H9 (cell line): ENCODE measurements around the gene IL13RA2. TPM values are rescaled to one million over a fixed set of nuclear protein-coding genes. Genes with fewer than 3 reads are reported as not detected.

Source experiments
- DNase-seq: peaks from one replicate; pipeline ENCODE4 v3.0.0-alpha.2; 2017
- H2AFZ ChIP-seq: one replicate; pipeline ENCODE4 v1.6.1; 2013; ENCODE audit warnings: mild to moderate bottlenecking, low read length, control low read depth, moderate library complexity
- H2AK5ac ChIP-seq: 2 replicates; pipeline ENCODE4 v1.6.1; 2013; ENCODE audit warnings: low read length, control low read depth, mixed read lengths; ENCODE audit not compliant: insufficient read length
- H2BK120ac ChIP-seq: one replicate; pipeline ENCODE4 v1.6.1; 2013; ENCODE audit warnings: low read depth, mild to moderate bottlenecking, low read length, control low read depth, inconsistent platforms; ENCODE audit not compliant: poor library complexity, severe bottlenecking
- H2BK12ac ChIP-seq: 2 replicates; pipeline ENCODE4 v1.6.1; 2013; ENCODE audit warnings: low read length, control low read depth, mixed read lengths, low read depth; ENCODE audit not compliant: insufficient read length
- H2BK15ac ChIP-seq: 2 replicates; pipeline ENCODE4 v1.6.1; 2013; ENCODE audit warnings: low read depth, low read length, control low read depth
- H2BK20ac ChIP-seq: one replicate; pipeline ENCODE4 v1.6.1; 2013; ENCODE audit warnings: low read depth, mild to moderate bottlenecking, low read length, control low read depth, inconsistent platforms; ENCODE audit not compliant: poor library complexity, severe bottlenecking
- H2BK5ac ChIP-seq: 2 replicates; pipeline ENCODE4 v1.6.1; 2013; ENCODE audit warnings: low read length, control low read depth, mixed read lengths; ENCODE audit not compliant: insufficient read length
- H3K14ac ChIP-seq: 2 replicates; pipeline ENCODE4 v1.6.1; 2013; ENCODE audit warnings: low read length, control low read depth; ENCODE audit not compliant: insufficient read depth
- H3K18ac ChIP-seq: 2 replicates; pipeline ENCODE4 v1.6.1; 2013; ENCODE audit warnings: low read depth, mild to moderate bottlenecking, mixed read lengths, low read length, control low read depth; ENCODE audit not compliant: insufficient read length
- H3K23ac ChIP-seq: 2 replicates; pipeline ENCODE4 v1.6.1; 2013; ENCODE audit warnings: low read length, control low read depth, mixed read lengths, low read depth; ENCODE audit not compliant: insufficient read length
- H3K23me2 ChIP-seq: 2 replicates; pipeline ENCODE4 v1.6.1; 2013; ENCODE audit warnings: low read depth, mild to moderate bottlenecking, mixed read lengths, low read length, control low read depth; ENCODE audit not compliant: insufficient read length, poor library complexity, severe bottlenecking
- H3K27ac ChIP-seq: 2 replicates; pipeline ENCODE4 v1.5.1; 2013; ENCODE audit warnings: low read length, control low read depth, mixed read lengths, low read depth; ENCODE audit not compliant: insufficient read length
- H3K27me3 ChIP-seq: 2 replicates; pipeline ENCODE4 v1.6.1; 2013; ENCODE audit warnings: low read length, control low read depth, inconsistent platforms; ENCODE audit not compliant: insufficient read depth
- H3K4ac ChIP-seq: 2 replicates; pipeline ENCODE4 v1.6.1; 2013; ENCODE audit warnings: low read depth, mild to moderate bottlenecking, control low read depth, inconsistent platforms, low read length, moderate library complexity
- H3K4me1 ChIP-seq: 2 replicates; pipeline ENCODE4 v1.6.1; 2013; ENCODE audit warnings: low read length, control low read depth, inconsistent platforms; ENCODE audit not compliant: insufficient read depth
- H3K4me2 ChIP-seq: 2 replicates; pipeline ENCODE4 v1.6.1; 2013; ENCODE audit warnings: low read length, control low read depth, mixed read lengths; ENCODE audit not compliant: insufficient read length, insufficient read depth
- H3K56ac ChIP-seq: 2 replicates; pipeline ENCODE4 v1.6.1; 2013; ENCODE audit warnings: low read depth, mild to moderate bottlenecking, mixed read lengths, low read length, control low read depth; ENCODE audit not compliant: insufficient read length
- H3K79me1 ChIP-seq: 2 replicates; pipeline ENCODE4 v1.6.1; 2013; ENCODE audit warnings: low read depth, mild to moderate bottlenecking, moderate library complexity, low read length, control low read depth, inconsistent platforms; ENCODE audit not compliant: insufficient read depth, poor library complexity, severe bottlenecking
- H3K79me2 ChIP-seq: 2 replicates; pipeline ENCODE4 v1.6.1; 2013; ENCODE audit warnings: low read length, control low read depth, inconsistent platforms; ENCODE audit not compliant: insufficient read depth
- H3K9ac ChIP-seq: 2 replicates; pipeline ENCODE4 v1.6.1; 2013; ENCODE audit warnings: low read length, control low read depth, mixed read lengths; ENCODE audit not compliant: insufficient read length; ENCODE audit errors: extremely low read depth
- H3K9me3 ChIP-seq: one replicate; pipeline ENCODE4 v1.6.1; 2013; ENCODE audit warnings: low read depth, low read length, inconsistent platforms; ENCODE audit not compliant: control insufficient read depth
- H3T11ph ChIP-seq: one replicate; pipeline ENCODE4 v1.6.1; 2013; ENCODE audit warnings: mild to moderate bottlenecking, low read length, control low read depth, inconsistent platforms
- H4K20me1 ChIP-seq: one replicate; pipeline ENCODE4 v1.6.1; 2013; ENCODE audit not compliant: control insufficient read depth, insufficient read length, insufficient read depth
- H4K5ac ChIP-seq: 2 replicates; pipeline ENCODE4 v1.6.1; 2013; ENCODE audit warnings: low read depth, mild to moderate bottlenecking, mixed read lengths, low read length, control low read depth; ENCODE audit not compliant: insufficient read length
- H4K8ac ChIP-seq: replicated peaks from 2 replicates; pipeline ENCODE4 v1.6.1; 2013; ENCODE audit warnings: low read length, control low read depth, mixed read lengths, low read depth; ENCODE audit not compliant: insufficient read length
- H4K91ac ChIP-seq: 2 replicates; pipeline ENCODE4 v1.6.1; 2013; ENCODE audit warnings: low read depth, mild to moderate bottlenecking, moderate library complexity, mixed read lengths, low read length, control low read depth; ENCODE audit not compliant: insufficient read length
- H3K27ac Mint-ChIP-seq, 3 experiments: 2 replicates in 2 of 3; 3 replicates in 1 of 3; pipeline ENCODE4 v1.8.0; 2020 to 2021; ENCODE audit warnings: mixed read lengths in 3 of 3, mild to moderate bottlenecking in 1 of 3, moderate library complexity in 1 of 3
- H3K27me3 Mint-ChIP-seq: 2 replicates; pipeline ENCODE4 v1.8.0; 2021; ENCODE audit warnings: low read depth, mild to moderate bottlenecking, moderate library complexity, mixed read lengths
- H3K36me3 Mint-ChIP-seq, 3 experiments: 2 replicates in 2 of 3; 3 replicates in 1 of 3; pipeline ENCODE4 v1.8.0; 2020 to 2021; ENCODE audit warnings: low read depth in 3 of 3, mixed read lengths in 3 of 3; ENCODE audit not compliant: insufficient read depth in 1 of 3
- H3K4me1 Mint-ChIP-seq, 2 experiments: 2 replicates each; pipeline ENCODE4 v1.8.0; 2020; ENCODE audit warnings: mixed read lengths in 2 of 2
- H3K4me3 Mint-ChIP-seq, 2 experiments: 2 replicates in 1 of 2; 3 replicates in 1 of 2; pipeline ENCODE4 v1.8.0; 2020 to 2021; ENCODE audit warnings: mild to moderate bottlenecking in 2 of 2, mixed read lengths in 2 of 2, moderate library complexity in 1 of 2
- H3K9me3 Mint-ChIP-seq, 2 experiments: 2 replicates in 1 of 2; 3 replicates in 1 of 2; pipeline ENCODE4 v1.8.0; 2020; ENCODE audit warnings: mild to moderate bottlenecking in 2 of 2, mixed read lengths in 2 of 2, moderate library complexity in 1 of 2
- CTCF ChIP-seq: fragments of 200-600 bp; sonication (generic); conservative IDR thresholded peaks from 3 replicates; pipeline ENCODE4 v1.8.0; 2021; ENCODE audit warnings: antibody characterized with exemption, mild to moderate bottlenecking
- total RNA-seq: library from RNA; stranded (reverse); gene quantifications from 2 replicates; pipeline ENCODE4 v1.2.1, GENCODE V29; 2021

Gene IL13RA2
- total RNA-seq, 1 experiment from 2014 or later, result not detected

- no peaks in the 10 kb centered on the region for H3K23me2 ChIP-seq
- Mint-ChIP-seq H3K27me3 (peaks cover 1% of the 10 kb centered on the region), H3K9me3 (no peaks in the 10 kb centered on the region), H3K4me3 (no peak overlapping the region), H3K36me3 (no peaks in the 10 kb centered on the region), H3K4me1 (no peaks in the 10 kb centered on the region), H3K27ac (no peak overlapping the region)
- H3K23ac ChIP-seq, result no peak overlapping the region
- H3K56ac ChIP-seq, result no peak overlapping the region
- no peaks in the 10 kb centered on the region; the same call in 1 of the 2 replicates for H3K27me3 ChIP-seq
- H4K91ac ChIP-seq, result no peak overlapping the region
- H3K27ac ChIP-seq, result no peak overlapping the region
- H3K18ac ChIP-seq, result no peak overlapping the region
- H2AFZ ChIP-seq, result no peak overlapping the region
- no peak overlapping the region for H2AK5ac ChIP-seq
- no peak overlapping the region for H2BK12ac ChIP-seq
- no peaks in the 10 kb centered on the region for H3K79me1 ChIP-seq
- no peaks in the 10 kb centered on the region for H3K79me2 ChIP-seq
- no peak overlapping the region for H4K5ac ChIP-seq
- no peak for DNase-seq
- no peak overlapping the region for H3K9ac ChIP-seq
- H3K14ac ChIP-seq, result no peak overlapping the region
- no peaks in the 10 kb centered on the region for H3K4me1 ChIP-seq
- no peak overlapping the region for H4K8ac ChIP-seq
- no peak overlapping the region for H2BK120ac ChIP-seq
- H3T11ph ChIP-seq, result no peak overlapping the region
- H2BK15ac ChIP-seq, result no peak overlapping the region
- no peak overlapping the region for H2BK20ac ChIP-seq
- H2BK5ac ChIP-seq, result no peak overlapping the region
- TF ChIP-seq CTCF, result no peak
- H3K4me2 ChIP-seq, result no peak overlapping the region
- no peak overlapping the region for H3K4ac ChIP-seq
- no peaks in the 10 kb centered on the region for H4K20me1 ChIP-seq
- H3K9me3 ChIP-seq, result no peaks in the 10 kb centered on the region
Measured at GRCh38 chrX:115029440-115029839, 12.0 kb upstream of the IL13RA2 start.
